Vagina (tissue), 2 donors: ENCODE data around the gene DPYD. TPM values are rescaled to one million over a fixed set of nuclear protein-coding genes. Genes with fewer than 3 reads are reported as not detected.

Experiments
- DNase-seq, 2 donors: peaks; one replicate each; pipeline ENCODE4 v3.0.0-alpha.2; 2017; ENCODE audit errors: extremely low spot score in 2 of 2
- H3K27ac ChIP-seq: fragments of 200-600 bp; sonication (generic); one replicate; pipeline ENCODE4 v1.5.1; 2019
- H3K27me3 ChIP-seq: fragments of 200-600 bp; sonication (generic); one replicate; pipeline ENCODE4 v1.5.1; 2019
- H3K36me3 ChIP-seq, 2 donors: fragments of 200-600 bp; sonication (generic); one replicate each; pipeline ENCODE4 v1.5.1; 2017 to 2019
- H3K4me1 ChIP-seq: fragments of 200-600 bp; sonication (generic); one replicate; pipeline ENCODE4 v1.5.1; 2019
- H3K4me3 ChIP-seq, 2 donors: fragments of 200-600 bp; sonication (generic); 1 replicate in 1 of 2; 2 replicates in 1 of 2; pipeline ENCODE4 v1.5.1; 2016 to 2019
- H3K9me3 ChIP-seq: fragments of 200-600 bp; sonication (generic); one replicate; pipeline ENCODE4 v1.5.1; 2019
- CTCF ChIP-seq, 3 experiments: fragments of 450-650 bp in 2 of 3; fragments of 200-600 bp in 1 of 3; sonication (generic) in 1 of 3; IDR thresholded peaks; one replicate each; pipeline ENCODE4 v1.5.1; 2017 to 2019; ENCODE audit warnings: antibody characterized with exemption in 3 of 3, mild to moderate bottlenecking in 2 of 3, moderate library complexity in 2 of 3
- POLR2A ChIP-seq, 2 donors: fragments of 450-650 bp; IDR thresholded peaks; one replicate each; pipeline ENCODE4 v1.6.1; 2017; ENCODE audit warnings: antibody characterized with exemption in 2 of 2, mild to moderate bottlenecking in 2 of 2, moderate library complexity in 2 of 2
- POLR2AphosphoS5 ChIP-seq, 2 donors: sonication (generic); formaldehyde crosslinking; IDR thresholded peaks; one replicate each; pipeline ENCODE4 v1.9.0; 2017; ENCODE audit warnings: antibody characterized with exemption in 2 of 2, mild to moderate bottlenecking in 2 of 2, low read depth in 1 of 2; ENCODE audit not compliant: insufficient read depth in 1 of 2
- intact Hi-C: fragments of 100-400 bp; cut with DNase I; formaldehyde crosslinking; loops from one replicate; pipeline ENCODE4 v1.15.1; 2023
- total RNA-seq: library from RNA; depleted of rRNA; stranded (reverse); fragments of >200 nt; gene quantifications from one replicate; pipeline ENCODE4 v1.2.3, GENCODE V29; 2016

Gene DPYD
- total RNA-seq, 1 donor from 2014 or later, result 45.7 TPM

GRCh38 chr1:97942161-97943123 lies 21.6 kb upstream of the DPYD start:
- H3K27ac ChIP-seq, result no peak overlapping the region
- DNase-seq, result no peak
- no peaks in the 10 kb centered on the region for H3K9me3 ChIP-seq
- peaks cover 9% of the 10 kb centered on the region for H3K4me1 ChIP-seq
- TF ChIP-seq POLR2AphosphoS5 (IDR thresholded peaks at IDR 0.05; ENCODE audit: insufficient read depth in 1 of 2, low read depth in 1 of 2) (no peak), POLR2A (IDR thresholded peaks at IDR 0.05) (no peak), CTCF (IDR thresholded peaks at IDR 0.05) (no peak)
- no peaks in the 10 kb centered on the region for H3K36me3 ChIP-seq
- H3K27me3 ChIP-seq, result no peaks in the 10 kb centered on the region
- intact Hi-C loops, result no loop called here
- H3K4me3 ChIP-seq, result no peak overlapping the region

- no peak for TF ChIP-seq POLR2A (IDR thresholded peaks at IDR 0.05)
- TF ChIP-seq POLR2AphosphoS5 (IDR thresholded peaks at IDR 0.05; ENCODE audit: insufficient read depth in 1 of 2, low read depth in 1 of 2), result no peak
- no peak for TF ChIP-seq CTCF (IDR thresholded peaks at IDR 0.05)
- Histone ChIP-seq H3K9me3 (no peaks in the 10 kb centered on the region), H3K27ac (no peak overlapping the region), H3K27me3 (no peaks in the 10 kb centered on the region), H3K4me1 (peaks cover 9% of the 10 kb centered on the region), H3K4me3 (no peak overlapping the region), H3K36me3 (no peaks in the 10 kb centered on the region)
- intact Hi-C loops, result no loop called here
- DNase-seq, result no peak
Observed at GRCh38 chr1:97938285-97938642, 17.4 kb upstream of the DPYD start.

GRCh38 chr1:97936976-97937375 lies 16.1 kb upstream of the DPYD start:
- no peaks in the 10 kb centered on the region for H3K36me3 ChIP-seq
- peaks cover 9% of the 10 kb centered on the region for H3K4me1 ChIP-seq
- no peak for DNase-seq
- intact Hi-C loops, result no loop called here
- no peaks in the 10 kb centered on the region for H3K9me3 ChIP-seq
- H3K4me3 ChIP-seq, result no peak overlapping the region
- no peak overlapping the region for H3K27ac ChIP-seq
- no peaks in the 10 kb centered on the region for H3K27me3 ChIP-seq
- no peak for TF ChIP-seq CTCF (IDR thresholded peaks at IDR 0.05)
- TF ChIP-seq POLR2AphosphoS5 (IDR thresholded peaks at IDR 0.05; ENCODE audit: insufficient read depth in 1 of 2, low read depth in 1 of 2), result no peak
- no peak for TF ChIP-seq POLR2A (IDR thresholded peaks at IDR 0.05)

GRCh38 chr1:97934491-97934890 lies 13.7 kb upstream of the DPYD start:
- no peaks in the 10 kb centered on the region for H3K9me3 ChIP-seq
- intact Hi-C loops, result no loop called here

More at GRCh38 chr1:97934491-97934890, 13.7 kb upstream of the DPYD start:
- DNase-seq, result no peak
- Histone ChIP-seq H3K27ac (no peak overlapping the region), H3K36me3 (no peaks in the 10 kb centered on the region), H3K27me3 (no peaks in the 10 kb centered on the region), H3K4me1 (peaks cover 9% of the 10 kb centered on the region), H3K4me3 (no peak overlapping the region)
- TF ChIP-seq POLR2A (IDR thresholded peaks at IDR 0.05), result no peak
- TF ChIP-seq POLR2AphosphoS5 (IDR thresholded peaks at IDR 0.05; ENCODE audit: insufficient read depth in 1 of 2, low read depth in 1 of 2), result no peak
- no peak for TF ChIP-seq CTCF (IDR thresholded peaks at IDR 0.05)
